ENCODE data around the gene RHO. TPM values are rescaled to one million over a fixed set of nuclear protein-coding genes. Genes with fewer than 3 reads are reported as not detected.

Gene RHO
- total and polyA plus RNA-seq, 7 experiments from 2014 or later: not detected

GRCh38 chr3:129503471-129504291 lies 24.8 kb upstream of the RHO start:
- Mint-ChIP-seq H3K4me3 (no peak overlapping the region), H3K4me1 (peaks cover 0 to 2% (median 0%) of the 10 kb centered on the region in 7 donors), H3K36me3 (peaks cover 0 to 47% (median 11%) of the 10 kb centered on the region in 5 donors), H3K9me3 (no peaks in the 10 kb centered on the region), H3K27ac (peak overlapping the region in 1 of 9 donors; percentile 25), H3K27me3 (no peaks in the 10 kb centered on the region)
- Histone ChIP-seq H3K27ac (ENCODE audit: low read depth, low read length) (no peak overlapping the region), H3K4me1 (ENCODE audit: control insufficient read depth in 2 of 2, insufficient read depth in 2 of 2, low read length in 2 of 2) (peaks cover 0 to 2% of the 10 kb centered on the region in 2 donors), H3K9me3 (ENCODE audit: control insufficient read depth in 2 of 3, low read length in 3 of 3) (no peaks in the 10 kb centered on the region), H3K27me3 (ENCODE audit: control insufficient read depth in 2 of 2, insufficient read depth in 2 of 2, low read length in 2 of 2) (no peaks in the 10 kb centered on the region), H3K36me3 (ENCODE audit: control insufficient read depth in 2 of 3, insufficient read depth in 3 of 3, low read length in 3 of 3) (peaks cover 0 to 48% (median 0%) of the 10 kb centered on the region in 3 experiments), H3K4me3 (ENCODE audit: low read length) (no peak overlapping the region)
- intact Hi-C loops (cut with micrococcal nuclease): no loop called here
- ATAC-seq (no peak), DNase-seq (no peak)
- POLR2A ChIA-PET: no interaction called here
- CTCF ChIA-PET: interaction anchor here (0.6 kb wide), 1 partner anchor 218 kb away, joined by 3 read pairs; no protein-coding TSS in a partner anchor

- Mint-ChIP-seq H3K4me3 (no peak overlapping the region), H3K27me3 (no peaks in the 10 kb centered on the region), H3K9me3 (no peaks in the 10 kb centered on the region), H3K36me3 (peaks cover 0 to 53% (median 11%) of the 10 kb centered on the region in 5 donors), H3K27ac (no peak overlapping the region), H3K4me1 (peaks cover 0 to 2% (median 0%) of the 10 kb centered on the region in 7 donors)
- DNase-seq (no peak), ATAC-seq (no peak)
- POLR2A ChIA-PET: no interaction called here
- H3K36me3 ChIP-seq (ENCODE audit: control insufficient read depth in 2 of 3, insufficient read depth in 3 of 3, low read length in 3 of 3): peaks cover 0 to 48% (median 0%) of the 10 kb centered on the region in 3 experiments
- intact Hi-C loops (cut with micrococcal nuclease): no loop called here
- no peaks in the 10 kb centered on the region for H3K27me3 ChIP-seq (ENCODE audit: control insufficient read depth in 2 of 2, insufficient read depth in 2 of 2, low read length in 2 of 2)
- no peak overlapping the region for H3K4me3 ChIP-seq (ENCODE audit: low read length)
- no peaks in the 10 kb centered on the region for H3K9me3 ChIP-seq (ENCODE audit: control insufficient read depth in 2 of 3, low read length in 3 of 3)
- H3K4me1 ChIP-seq (ENCODE audit: control insufficient read depth in 2 of 2, insufficient read depth in 2 of 2, low read length in 2 of 2): peaks cover 0 to 2% of the 10 kb centered on the region in 2 donors
- CTCF ChIA-PET: no interaction called here
- H3K27ac ChIP-seq (ENCODE audit: low read depth, low read length): no peak overlapping the region
Observed at GRCh38 chr3:129504471-129505100, 23.9 kb upstream of the RHO start.

- H3K4me1 Mint-ChIP-seq: peaks cover 0 to 2% (median 0%) of the 10 kb centered on the region in 7 donors
- peaks cover 0 to 49% (median 8%) of the 10 kb centered on the region in 5 donors for H3K36me3 Mint-ChIP-seq
- no peaks in the 10 kb centered on the region for H3K27me3 Mint-ChIP-seq
- Histone ChIP-seq H3K9me3 (ENCODE audit: control insufficient read depth in 2 of 3, low read length in 3 of 3) (no peaks in the 10 kb centered on the region), H3K27ac (ENCODE audit: low read depth, low read length) (no peak overlapping the region), H3K27me3 (ENCODE audit: control insufficient read depth in 2 of 2, insufficient read depth in 2 of 2, low read length in 2 of 2) (no peaks in the 10 kb centered on the region), H3K4me1 (ENCODE audit: control insufficient read depth in 2 of 2, insufficient read depth in 2 of 2, low read length in 2 of 2) (peaks cover 0 to 2% of the 10 kb centered on the region in 2 donors), H3K4me3 (ENCODE audit: low read length) (no peak overlapping the region), H3K36me3 (ENCODE audit: control insufficient read depth in 2 of 3, insufficient read depth in 3 of 3, low read length in 3 of 3) (peaks cover 0 to 45% (median 0%) of the 10 kb centered on the region in 3 experiments)
- ATAC-seq (no peak), DNase-seq (no peak)
- no peaks in the 10 kb centered on the region for H3K9me3 Mint-ChIP-seq
- intact Hi-C loops (cut with micrococcal nuclease): no loop called here
- ChIA-PET CTCF (no interaction called here), POLR2A (no interaction called here)
- H3K4me3 Mint-ChIP-seq: no peak overlapping the region
- H3K27ac Mint-ChIP-seq: no peak overlapping the region
Observed at GRCh38 chr3:129505341-129505740, 23.1 kb upstream of the RHO start.

- H3K27ac Mint-ChIP-seq: no peak overlapping the region
- H3K4me1 Mint-ChIP-seq: peaks cover 0 to 4% (median 0%) of the 10 kb centered on the region in 7 donors
- intact Hi-C loops (cut with micrococcal nuclease): no loop called here
- H3K9me3 Mint-ChIP-seq: no peaks in the 10 kb centered on the region
- no peaks in the 10 kb centered on the region for H3K27me3 Mint-ChIP-seq
- H3K9me3 ChIP-seq (ENCODE audit: control insufficient read depth in 2 of 3, low read length in 3 of 3): no peaks in the 10 kb centered on the region
- ChIA-PET CTCF (no interaction called here), POLR2A (no interaction called here)
- no peak overlapping the region for H3K27ac ChIP-seq (ENCODE audit: low read depth, low read length)
- no peak overlapping the region for H3K4me3 ChIP-seq (ENCODE audit: low read length)
- peaks cover 0 to 9% of the 10 kb centered on the region in 2 donors for H3K4me1 ChIP-seq (ENCODE audit: control insufficient read depth in 2 of 2, insufficient read depth in 2 of 2, low read length in 2 of 2)
- ATAC-seq (no peak), DNase-seq (no peak)
- H3K27me3 ChIP-seq (ENCODE audit: control insufficient read depth in 2 of 2, insufficient read depth in 2 of 2, low read length in 2 of 2): no peaks in the 10 kb centered on the region
- peaks cover 0 to 42% (median 0%) of the 10 kb centered on the region in 3 experiments for H3K36me3 ChIP-seq (ENCODE audit: control insufficient read depth in 2 of 3, insufficient read depth in 3 of 3, low read length in 3 of 3)
- H3K4me3 Mint-ChIP-seq: no peak overlapping the region
- peaks cover 0 to 49% (median 7%) of the 10 kb centered on the region in 5 donors for H3K36me3 Mint-ChIP-seq
Observed at GRCh38 chr3:129506231-129506742, 22.2 kb upstream of the RHO start.

GRCh38 chr3:129507181-129507831 lies 21.1 kb upstream of the RHO start:
- H3K4me3 Mint-ChIP-seq: no peak overlapping the region
- DNase-seq (no peak), ATAC-seq (no peak)
- Histone ChIP-seq H3K4me1 (ENCODE audit: control insufficient read depth in 2 of 2, insufficient read depth in 2 of 2, low read length in 2 of 2) (peaks cover 0 to 12% of the 10 kb centered on the region in 2 donors), H3K36me3 (ENCODE audit: control insufficient read depth in 2 of 3, insufficient read depth in 3 of 3, low read length in 3 of 3) (peaks cover 0 to 36% (median 0%) of the 10 kb centered on the region in 3 experiments), H3K27ac (ENCODE audit: low read depth, low read length) (no peak overlapping the region), H3K4me3 (ENCODE audit: low read length) (no peak overlapping the region), H3K9me3 (ENCODE audit: control insufficient read depth in 2 of 3, low read length in 3 of 3) (no peaks in the 10 kb centered on the region), H3K27me3 (ENCODE audit: control insufficient read depth in 2 of 2, insufficient read depth in 2 of 2, low read length in 2 of 2) (no peaks in the 10 kb centered on the region)
- intact Hi-C loops (cut with micrococcal nuclease): no loop called here
- H3K27me3 Mint-ChIP-seq: no peaks in the 10 kb centered on the region
- ChIA-PET POLR2A (no interaction called here), CTCF (no interaction called here)
- peaks cover 0 to 6% (median 0%) of the 10 kb centered on the region in 7 donors for H3K4me1 Mint-ChIP-seq
- H3K27ac Mint-ChIP-seq: no peak overlapping the region
- no peaks in the 10 kb centered on the region for H3K9me3 Mint-ChIP-seq
- peaks cover 0 to 47% (median 7%) of the 10 kb centered on the region in 5 donors for H3K36me3 Mint-ChIP-seq

- no peaks in the 10 kb centered on the region for H3K27me3 Mint-ChIP-seq
- H3K36me3 ChIP-seq (ENCODE audit: control insufficient read depth in 2 of 3, insufficient read depth in 3 of 3, low read length in 3 of 3): peaks cover 0 to 5% (median 0%) of the 10 kb centered on the region in 3 experiments
Observed at GRCh38 chr3:129512595-129512994, 15.8 kb upstream of the RHO start.

More at GRCh38 chr3:129512595-129512994, 15.8 kb upstream of the RHO start:
- Histone ChIP-seq H3K9me3 (ENCODE audit: control insufficient read depth in 2 of 3, low read length in 3 of 3) (no peaks in the 10 kb centered on the region), H3K4me1 (ENCODE audit: control insufficient read depth in 2 of 2, insufficient read depth in 2 of 2, low read length in 2 of 2) (peaks cover 0 to 9% of the 10 kb centered on the region in 2 donors), H3K27ac (ENCODE audit: low read depth, low read length) (no peak overlapping the region), H3K4me3 (ENCODE audit: low read length) (no peak overlapping the region), H3K27me3 (ENCODE audit: control insufficient read depth in 2 of 2, insufficient read depth in 2 of 2, low read length in 2 of 2) (no peaks in the 10 kb centered on the region)
- H3K9me3 Mint-ChIP-seq: peaks cover 0 to 2% (median 0%) of the 10 kb centered on the region in 11 donors
- H3K4me1 Mint-ChIP-seq: peaks cover 0 to 8% (median 0%) of the 10 kb centered on the region in 7 donors
- intact Hi-C loops (cut with micrococcal nuclease): no loop called here
- CTCF ChIA-PET: no interaction called here
- ATAC-seq (no peak), DNase-seq (no peak)
- peaks cover 0 to 43% (median 7%) of the 10 kb centered on the region in 5 donors for H3K36me3 Mint-ChIP-seq
- H3K27ac Mint-ChIP-seq: peak overlapping the region in 1 of 9 donors; percentile 36
- H3K4me3 Mint-ChIP-seq: no peak overlapping the region
- POLR2A ChIA-PET: no interaction called here
